ENCODE data around the gene DOK5. TPM values are rescaled to one million over a fixed set of nuclear protein-coding genes. Genes with fewer than 3 reads are reported as not detected.

Gene DOK5
- polyA plus RNA-seq, 1 of the 3 experiments (the other 2 are of a cell fraction), result 12.4 TPM

DNA sequence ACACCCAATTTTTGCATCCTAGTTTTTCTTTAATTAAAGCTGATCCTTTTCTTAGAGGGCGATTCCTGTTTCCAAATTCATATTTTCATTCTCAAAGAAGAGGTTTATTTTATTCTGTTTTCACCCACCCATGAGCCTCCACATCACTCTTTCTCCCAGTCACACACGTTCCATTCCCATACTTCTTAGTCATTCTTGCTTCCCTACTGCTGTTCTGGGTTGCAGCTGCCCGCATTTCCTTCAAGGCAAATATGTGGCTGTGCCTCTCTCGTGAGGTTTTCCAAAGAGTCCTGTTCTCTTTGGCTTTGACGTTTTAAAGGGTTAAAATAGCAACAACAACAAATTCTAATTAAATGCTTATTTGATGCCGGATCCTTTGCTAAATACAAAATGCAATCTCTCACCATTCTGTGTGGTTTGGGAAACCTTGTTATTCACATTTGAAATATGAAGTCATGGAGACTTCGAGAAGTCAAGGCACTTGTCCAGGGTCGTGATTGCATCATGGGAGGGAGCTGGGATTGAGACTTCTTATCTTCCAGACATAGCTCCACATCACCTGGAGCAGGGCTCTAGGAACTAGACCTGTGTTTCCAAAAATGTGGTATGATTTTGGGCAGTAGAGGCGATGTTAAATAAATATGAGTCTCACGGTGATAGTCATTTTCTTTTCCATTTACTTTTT lies 126.6 kb downstream of the DOK5 start:
- Histone ChIP-seq H3K4me1 (ENCODE audit: control insufficient read depth in 1 of 2, insufficient read depth in 2 of 2, low read depth in 1 of 2, low read length in 1 of 2) (no peaks in the 10 kb centered on the region), H3K9ac (no peak overlapping the region), H3K27me3 (ENCODE audit: insufficient read depth) (no peaks in the 10 kb centered on the region), H3F3A (replicated peaks; ENCODE audit: insufficient read depth) (no peaks in the 10 kb centered on the region), H3K27ac (ENCODE audit: low read depth in 2 of 2, low read length in 1 of 2) (no peak overlapping the region), H3K9me2 (no peaks in the 10 kb centered on the region), H4K20me1 (ENCODE audit: insufficient read depth) (no peaks in the 10 kb centered on the region), H3K9me3 (no peaks in the 10 kb centered on the region), H2AFZ (ENCODE audit: low read depth) (no peak overlapping the region), H3K4me3 (ENCODE audit: low read depth in 2 of 2, low read length in 1 of 2) (no peak overlapping the region), H3K36me3 (replicated peaks in 1 of 2; ENCODE audit: control insufficient read depth in 1 of 2, insufficient read depth in 2 of 2, low read length in 1 of 2) (no peaks in the 10 kb centered on the region), H3K79me2 (ENCODE audit: insufficient read depth) (no peaks in the 10 kb centered on the region; the same call in 1 of the 2 replicates), H3K4me2 (no peak overlapping the region)
- POLR2A ChIA-PET, result no interaction called here
- DNase-seq, result no peak
- CTCF ChIA-PET, result interaction anchor here (0.9 kb wide), 1 partner anchor 44 kb away, joined by 4 read pairs; no protein-coding TSS in a partner anchor
- 8% methylated on average over 10 of the region's 10 CpGs for WGBS (ENCODE audit: low lambda C conversion rate)
- TF ChIP-seq TEAD4 (IDR thresholded peaks at IDR 0.05; ENCODE audit: borderline replicate concordance, insufficient read depth), result no peak
- TF ChIP-seq, protein P1, sequence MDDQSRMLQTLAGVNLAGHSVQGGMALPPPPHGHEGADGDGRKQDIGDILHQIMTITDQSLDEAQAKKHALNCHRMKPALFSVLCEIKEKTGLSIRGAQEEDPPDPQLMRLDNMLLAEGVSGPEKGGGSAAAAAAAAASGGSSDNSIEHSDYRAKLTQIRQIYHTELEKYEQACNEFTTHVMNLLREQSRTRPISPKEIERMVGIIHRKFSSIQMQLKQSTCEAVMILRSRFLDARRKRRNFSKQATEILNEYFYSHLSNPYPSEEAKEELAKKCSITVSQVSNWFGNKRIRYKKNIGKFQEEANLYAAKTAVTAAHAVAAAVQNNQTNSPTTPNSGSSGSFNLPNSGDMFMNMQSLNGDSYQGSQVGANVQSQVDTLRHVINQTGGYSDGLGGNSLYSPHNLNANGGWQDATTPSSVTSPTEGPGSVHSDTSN (IDR thresholded peaks at IDR 0.05), result no peak
- no peak for TF ChIP-seq CHD2 (IDR thresholded peaks at IDR 0.05; ENCODE audit: low read length, partially characterized antibody)
- TF ChIP-seq YY1 (IDR thresholded peaks at IDR 0.05; ENCODE audit: low read depth), result no peak
- TF ChIP-seq, protein P2, sequence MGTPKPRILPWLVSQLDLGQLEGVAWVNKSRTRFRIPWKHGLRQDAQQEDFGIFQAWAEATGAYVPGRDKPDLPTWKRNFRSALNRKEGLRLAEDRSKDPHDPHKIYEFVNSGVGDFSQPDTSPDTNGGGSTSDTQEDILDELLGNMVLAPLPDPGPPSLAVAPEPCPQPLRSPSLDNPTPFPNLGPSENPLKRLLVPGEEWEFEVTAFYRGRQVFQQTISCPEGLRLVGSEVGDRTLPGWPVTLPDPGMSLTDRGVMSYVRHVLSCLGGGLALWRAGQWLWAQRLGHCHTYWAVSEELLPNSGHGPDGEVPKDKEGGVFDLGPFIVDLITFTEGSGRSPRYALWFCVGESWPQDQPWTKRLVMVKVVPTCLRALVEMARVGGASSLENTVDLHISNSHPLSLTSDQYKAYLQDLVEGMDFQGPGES (IDR thresholded peaks at IDR 0.05; ENCODE audit: low read depth, low read length), result no peak
- TF ChIP-seq, protein P3, sequence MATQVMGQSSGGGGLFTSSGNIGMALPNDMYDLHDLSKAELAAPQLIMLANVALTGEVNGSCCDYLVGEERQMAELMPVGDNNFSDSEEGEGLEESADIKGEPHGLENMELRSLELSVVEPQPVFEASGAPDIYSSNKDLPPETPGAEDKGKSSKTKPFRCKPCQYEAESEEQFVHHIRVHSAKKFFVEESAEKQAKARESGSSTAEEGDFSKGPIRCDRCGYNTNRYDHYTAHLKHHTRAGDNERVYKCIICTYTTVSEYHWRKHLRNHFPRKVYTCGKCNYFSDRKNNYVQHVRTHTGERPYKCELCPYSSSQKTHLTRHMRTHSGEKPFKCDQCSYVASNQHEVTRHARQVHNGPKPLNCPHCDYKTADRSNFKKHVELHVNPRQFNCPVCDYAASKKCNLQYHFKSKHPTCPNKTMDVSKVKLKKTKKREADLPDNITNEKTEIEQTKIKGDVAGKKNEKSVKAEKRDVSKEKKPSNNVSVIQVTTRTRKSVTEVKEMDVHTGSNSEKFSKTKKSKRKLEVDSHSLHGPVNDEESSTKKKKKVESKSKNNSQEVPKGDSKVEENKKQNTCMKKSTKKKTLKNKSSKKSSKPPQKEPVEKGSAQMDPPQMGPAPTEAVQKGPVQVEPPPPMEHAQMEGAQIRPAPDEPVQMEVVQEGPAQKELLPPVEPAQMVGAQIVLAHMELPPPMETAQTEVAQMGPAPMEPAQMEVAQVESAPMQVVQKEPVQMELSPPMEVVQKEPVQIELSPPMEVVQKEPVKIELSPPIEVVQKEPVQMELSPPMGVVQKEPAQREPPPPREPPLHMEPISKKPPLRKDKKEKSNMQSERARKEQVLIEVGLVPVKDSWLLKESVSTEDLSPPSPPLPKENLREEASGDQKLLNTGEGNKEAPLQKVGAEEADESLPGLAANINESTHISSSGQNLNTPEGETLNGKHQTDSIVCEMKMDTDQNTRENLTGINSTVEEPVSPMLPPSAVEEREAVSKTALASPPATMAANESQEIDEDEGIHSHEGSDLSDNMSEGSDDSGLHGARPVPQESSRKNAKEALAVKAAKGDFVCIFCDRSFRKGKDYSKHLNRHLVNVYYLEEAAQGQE (IDR thresholded peaks at IDR 0.05; ENCODE audit: low read depth, low read length), result no peak
- no peak for TF ChIP-seq NRF1 (IDR thresholded peaks at IDR 0.05; ENCODE audit: low read depth, low read length)

DNA sequence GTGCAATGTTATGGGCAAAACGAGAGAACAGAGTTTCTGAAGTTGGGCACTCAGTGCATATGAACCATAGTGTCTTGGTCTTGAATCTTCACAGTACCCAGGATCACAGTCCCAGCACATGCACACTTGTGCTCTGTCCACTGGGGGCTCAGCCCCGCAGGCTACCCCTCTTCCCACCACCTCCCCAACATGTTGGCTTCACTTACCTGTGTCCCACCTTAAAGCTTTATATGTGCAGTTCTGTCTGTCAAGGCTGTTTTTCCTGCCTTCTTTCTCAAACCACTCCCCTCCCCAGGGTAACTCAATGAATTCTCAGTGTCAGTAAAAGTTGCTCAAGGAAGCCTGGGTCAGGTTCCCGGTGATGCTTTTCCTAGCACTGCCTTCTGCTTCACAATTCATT lies 129.9 kb downstream of the DOK5 start:
- Histone ChIP-seq H2AFZ (ENCODE audit: low read depth) (no peak overlapping the region), H3K9ac (no peak overlapping the region), H3K9me3 (no peaks in the 10 kb centered on the region), H3F3A (replicated peaks; ENCODE audit: insufficient read depth) (no peaks in the 10 kb centered on the region), H3K79me2 (ENCODE audit: insufficient read depth) (no peaks in the 10 kb centered on the region), H4K20me1 (ENCODE audit: insufficient read depth) (no peaks in the 10 kb centered on the region), H3K4me1 (ENCODE audit: control insufficient read depth in 1 of 2, insufficient read depth in 2 of 2, low read depth in 1 of 2, low read length in 1 of 2) (no peaks in the 10 kb centered on the region), H3K36me3 (replicated peaks in 1 of 2; ENCODE audit: control insufficient read depth in 1 of 2, insufficient read depth in 2 of 2, low read length in 1 of 2) (peaks cover 0 to under 1% of the 10 kb centered on the region in 2 experiments), H3K27ac (ENCODE audit: low read depth in 2 of 2, low read length in 1 of 2) (no peak overlapping the region), H3K27me3 (ENCODE audit: insufficient read depth) (no peaks in the 10 kb centered on the region), H3K4me3 (ENCODE audit: low read depth in 2 of 2, low read length in 1 of 2) (no peak overlapping the region), H3K9me2 (no peaks in the 10 kb centered on the region), H3K4me2 (no peak overlapping the region)
- ChIA-PET CTCF (no interaction called here), POLR2A (no interaction called here)
- DNase-seq, result no peak
- 5% methylated on average over 3 of the region's 3 CpGs for WGBS (ENCODE audit: low lambda C conversion rate)
- TF ChIP-seq EZH2phosphoT487 (IDR thresholded peaks at IDR 0.05; ENCODE audit: borderline replicate concordance, low read depth) (no peak), JUND (IDR thresholded peaks at IDR 0.05) (no peak), RCOR1 (IDR thresholded peaks at IDR 0.05; ENCODE audit: low read length) (no peak), FOSL2 (IDR thresholded peaks at IDR 0.05; ENCODE audit: borderline replicate concordance, low read depth) (no peak), ELF1 (IDR thresholded peaks at IDR 0.05) (no peak), SIN3A (IDR thresholded peaks at IDR 0.05; ENCODE audit: borderline replicate concordance, low read depth, low read length) (no peak)
- TF ChIP-seq, protein P4, sequence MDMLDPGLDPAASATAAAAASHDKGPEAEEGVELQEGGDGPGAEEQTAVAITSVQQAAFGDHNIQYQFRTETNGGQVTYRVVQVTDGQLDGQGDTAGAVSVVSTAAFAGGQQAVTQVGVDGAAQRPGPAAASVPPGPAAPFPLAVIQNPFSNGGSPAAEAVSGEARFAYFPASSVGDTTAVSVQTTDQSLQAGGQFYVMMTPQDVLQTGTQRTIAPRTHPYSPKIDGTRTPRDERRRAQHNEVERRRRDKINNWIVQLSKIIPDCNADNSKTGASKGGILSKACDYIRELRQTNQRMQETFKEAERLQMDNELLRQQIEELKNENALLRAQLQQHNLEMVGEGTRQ (IDR thresholded peaks at IDR 0.05; ENCODE audit: borderline replicate concordance, low read depth, low read length), result no peak
- TF ChIP-seq, protein P5, sequence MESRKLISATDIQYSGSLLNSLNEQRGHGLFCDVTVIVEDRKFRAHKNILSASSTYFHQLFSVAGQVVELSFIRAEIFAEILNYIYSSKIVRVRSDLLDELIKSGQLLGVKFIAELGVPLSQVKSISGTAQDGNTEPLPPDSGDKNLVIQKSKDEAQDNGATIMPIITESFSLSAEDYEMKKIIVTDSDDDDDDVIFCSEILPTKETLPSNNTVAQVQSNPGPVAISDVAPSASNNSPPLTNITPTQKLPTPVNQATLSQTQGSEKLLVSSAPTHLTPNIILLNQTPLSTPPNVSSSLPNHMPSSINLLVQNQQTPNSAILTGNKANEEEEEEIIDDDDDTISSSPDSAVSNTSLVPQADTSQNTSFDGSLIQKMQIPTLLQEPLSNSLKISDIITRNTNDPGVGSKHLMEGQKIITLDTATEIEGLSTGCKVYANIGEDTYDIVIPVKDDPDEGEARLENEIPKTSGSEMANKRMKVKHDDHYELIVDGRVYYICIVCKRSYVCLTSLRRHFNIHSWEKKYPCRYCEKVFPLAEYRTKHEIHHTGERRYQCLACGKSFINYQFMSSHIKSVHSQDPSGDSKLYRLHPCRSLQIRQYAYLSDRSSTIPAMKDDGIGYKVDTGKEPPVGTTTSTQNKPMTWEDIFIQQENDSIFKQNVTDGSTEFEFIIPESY (IDR thresholded peaks at IDR 0.05; ENCODE audit: borderline replicate concordance, low read depth), result no peak
- TF ChIP-seq, protein P6, sequence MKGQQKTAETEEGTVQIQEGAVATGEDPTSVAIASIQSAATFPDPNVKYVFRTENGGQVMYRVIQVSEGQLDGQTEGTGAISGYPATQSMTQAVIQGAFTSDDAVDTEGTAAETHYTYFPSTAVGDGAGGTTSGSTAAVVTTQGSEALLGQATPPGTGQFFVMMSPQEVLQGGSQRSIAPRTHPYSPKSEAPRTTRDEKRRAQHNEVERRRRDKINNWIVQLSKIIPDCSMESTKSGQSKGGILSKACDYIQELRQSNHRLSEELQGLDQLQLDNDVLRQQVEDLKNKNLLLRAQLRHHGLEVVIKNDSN (IDR thresholded peaks at IDR 0.05; ENCODE audit: borderline replicate concordance, low read depth), result no peak
